GM12874 (cell line): Measurements from ENCODE around the gene CELSR1.

ENCODE experiments used
- CTCF ChIP-seq: IDR thresholded peaks from 2 replicates; pipeline ENCODE4 v1.5.1; 2011; ENCODE audit warnings: low read depth, mild to moderate bottlenecking, control low read depth, low read length, moderate library complexity; ENCODE audit not compliant: insufficient read depth

Gene CELSR1

GRCh38 chr22:46354176-46354992, 183.0 kb downstream of the CELSR1 start:
- no peak for TF ChIP-seq CTCF

- TF ChIP-seq CTCF: no peak
Measured at GRCh38 chr22:46353483-46354105, 183.8 kb downstream of the CELSR1 start.

- TF ChIP-seq CTCF: no peak
Measured at GRCh38 chr22:46352691-46353386, 184.6 kb downstream of the CELSR1 start.

- TF ChIP-seq CTCF: no peak
Measured at GRCh38 chr22:46352276-46352675, 185.1 kb downstream of the CELSR1 start.

- TF ChIP-seq CTCF: no peak
Measured at GRCh38 chr22:46351767-46352166, 185.7 kb downstream of the CELSR1 start.

- no peak for TF ChIP-seq CTCF
Measured at GRCh38 chr22:46351131-46351735, 186.2 kb downstream of the CELSR1 start.

- TF ChIP-seq CTCF: no peak
Measured at GRCh38 chr22:46350646-46351045, 186.8 kb downstream of the CELSR1 start.
